Measurements from ENCODE around the gene CLSTN2.

Gene CLSTN2

GRCh38 chr3:139970526-139970925 lies 35.5 kb downstream of the CLSTN2 start:
- Histone ChIP-seq H3K36me3 (ENCODE audit: control insufficient read depth, low read length) (no peaks in the 10 kb centered on the region), H3K4me2 (ENCODE audit: low read length) (no peak overlapping the region), H3K4me1 (ENCODE audit: control insufficient read depth, low read length) (no peaks in the 10 kb centered on the region), H4K20me1 (ENCODE audit: control insufficient read depth, insufficient read depth, low read depth, low read length) (no peaks in the 10 kb centered on the region), H3K27me3 (ENCODE audit: control insufficient read depth, low read length) (no peaks in the 10 kb centered on the region), H3F3A (ENCODE audit: control insufficient read depth, insufficient read depth) (no peaks in the 10 kb centered on the region), H3K4me3 (ENCODE audit: low read length) (no peak overlapping the region), H3K27ac (ENCODE audit: low read depth, low read length) (no peak overlapping the region), H3K9me2 (replicated peaks; ENCODE audit: control insufficient read depth, low read length) (no peaks in the 10 kb centered on the region; the same call in 1 of the 2 replicates), H3K79me2 (ENCODE audit: control insufficient read depth, low read length) (no peaks in the 10 kb centered on the region), H3K9me3 (ENCODE audit: control insufficient read depth, insufficient read depth, low read length) (no peaks in the 10 kb centered on the region)
- no peak for TF ChIP-seq CTCF (IDR thresholded peaks at IDR 0.05; ENCODE audit: low read depth, low read length, poor library complexity, severe bottlenecking)
- no peak for TF ChIP-seq EZH2phosphoT487 (IDR thresholded peaks at IDR 0.05; ENCODE audit: borderline replicate concordance, low read length)

DNA sequence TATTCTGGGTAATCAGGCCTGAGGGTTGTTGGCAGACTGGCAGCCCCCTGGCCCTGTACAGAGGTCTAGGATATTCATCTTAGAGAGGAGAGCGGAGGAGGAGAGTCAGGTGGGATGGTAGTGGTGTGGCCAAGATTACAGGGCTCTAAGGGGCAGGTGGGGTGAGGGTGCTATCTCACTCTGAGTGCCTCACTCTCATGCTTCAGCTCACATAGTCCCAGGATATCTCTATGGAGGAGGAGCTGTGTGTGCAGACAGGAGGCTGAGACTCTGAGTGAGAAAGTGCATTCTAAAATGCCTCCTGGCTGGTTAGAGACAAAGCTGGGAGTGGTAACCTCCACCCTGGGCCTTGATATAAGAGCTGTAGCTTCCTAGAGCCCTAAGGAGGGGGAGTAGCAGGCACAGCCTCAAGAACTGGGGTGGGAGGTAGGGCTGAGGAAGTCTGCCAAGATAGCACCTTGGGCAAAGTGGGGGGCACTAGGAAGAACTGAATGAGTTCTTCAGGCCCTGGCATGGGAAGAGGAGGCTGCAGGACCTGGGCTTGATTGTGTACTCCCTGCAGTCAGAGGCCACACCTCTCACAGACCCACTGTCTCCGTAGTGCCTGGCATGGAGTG lies 39.9 kb downstream of the CLSTN2 start:
- Histone ChIP-seq H3K27ac (ENCODE audit: low read depth, low read length) (no peak overlapping the region), H3K4me2 (ENCODE audit: low read length) (no peak overlapping the region), H3K4me1 (ENCODE audit: control insufficient read depth, low read length) (no peaks in the 10 kb centered on the region), H4K20me1 (ENCODE audit: control insufficient read depth, insufficient read depth, low read depth, low read length) (no peaks in the 10 kb centered on the region), H3K4me3 (ENCODE audit: low read length) (no peak overlapping the region), H3F3A (ENCODE audit: control insufficient read depth, insufficient read depth) (no peaks in the 10 kb centered on the region), H3K9me3 (ENCODE audit: control insufficient read depth, insufficient read depth, low read length) (no peaks in the 10 kb centered on the region), H3K9me2 (replicated peaks; ENCODE audit: control insufficient read depth, low read length) (no peaks in the 10 kb centered on the region), H3K36me3 (ENCODE audit: control insufficient read depth, low read length) (no peaks in the 10 kb centered on the region), H3K79me2 (ENCODE audit: control insufficient read depth, low read length) (no peaks in the 10 kb centered on the region), H3K27me3 (ENCODE audit: control insufficient read depth, low read length) (no peaks in the 10 kb centered on the region)
- TF ChIP-seq CTCF (IDR thresholded peaks at IDR 0.05; ENCODE audit: low read depth, low read length, poor library complexity, severe bottlenecking) (no peak), EZH2phosphoT487 (IDR thresholded peaks at IDR 0.05; ENCODE audit: borderline replicate concordance, low read length) (no peak)

- Histone ChIP-seq H3K4me1 (ENCODE audit: control insufficient read depth, low read length) (no peaks in the 10 kb centered on the region), H3K4me2 (ENCODE audit: low read length) (no peak overlapping the region), H3K27me3 (ENCODE audit: control insufficient read depth, low read length) (no peaks in the 10 kb centered on the region), H3K27ac (ENCODE audit: low read depth, low read length) (no peak overlapping the region), H3K36me3 (ENCODE audit: control insufficient read depth, low read length) (no peaks in the 10 kb centered on the region), H3K4me3 (ENCODE audit: low read length) (no peak overlapping the region), H3F3A (ENCODE audit: control insufficient read depth, insufficient read depth) (no peaks in the 10 kb centered on the region), H4K20me1 (ENCODE audit: control insufficient read depth, insufficient read depth, low read depth, low read length) (no peaks in the 10 kb centered on the region), H3K9me2 (replicated peaks; ENCODE audit: control insufficient read depth, low read length) (no peaks in the 10 kb centered on the region), H3K9me3 (ENCODE audit: control insufficient read depth, insufficient read depth, low read length) (no peaks in the 10 kb centered on the region), H3K79me2 (ENCODE audit: control insufficient read depth, low read length) (no peaks in the 10 kb centered on the region)
- no peak for TF ChIP-seq EZH2phosphoT487 (IDR thresholded peaks at IDR 0.05; ENCODE audit: borderline replicate concordance, low read length)
- TF ChIP-seq CTCF (IDR thresholded peaks at IDR 0.05; ENCODE audit: low read depth, low read length, poor library complexity, severe bottlenecking), result no peak
Measured at GRCh38 chr3:139975594-139976365, 40.8 kb downstream of the CLSTN2 start.

Data from DOHH2 (cell line).